Measurements from ENCODE around the gene MN1.

Gene MN1

DNA sequence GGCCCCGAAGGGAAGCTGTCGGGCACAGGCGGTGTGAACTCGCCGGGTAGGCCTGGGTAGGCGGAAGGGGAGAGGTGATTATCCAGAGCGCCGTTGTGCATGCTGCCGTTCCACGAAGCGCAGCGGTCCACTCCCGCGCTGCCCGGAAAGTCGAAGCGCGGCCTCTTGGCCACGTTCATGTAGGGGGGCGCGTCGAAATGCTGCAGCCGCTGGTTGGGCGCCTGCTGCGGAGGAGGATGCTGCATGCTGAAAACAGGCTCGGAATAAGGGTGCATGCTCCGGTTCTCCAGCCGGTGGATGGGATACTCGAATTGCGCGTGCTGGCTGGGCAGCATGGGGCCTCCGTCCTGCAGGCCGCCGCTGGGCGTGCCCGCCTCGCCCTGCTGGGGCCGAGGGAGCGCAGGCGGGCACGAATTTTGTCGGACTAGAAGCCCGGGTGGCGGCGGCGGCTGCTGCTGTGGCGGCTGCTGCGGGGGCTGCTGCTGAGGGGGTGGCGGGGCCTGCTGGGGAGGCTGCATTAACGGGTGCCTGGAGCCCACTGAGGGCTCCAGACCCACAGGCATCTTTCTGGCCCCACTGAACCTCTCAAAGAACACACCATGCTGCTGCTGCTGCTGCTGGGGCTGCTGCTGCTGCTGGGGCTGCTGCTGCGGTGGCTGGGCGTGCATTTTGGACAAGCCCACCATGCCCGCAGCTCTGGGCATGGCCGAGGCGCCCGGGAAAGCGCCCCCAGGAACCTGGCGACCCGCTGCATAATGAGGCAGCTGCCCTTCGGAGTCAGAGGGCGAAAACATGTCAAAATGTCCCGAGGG is 2.3 kb downstream of the MN1 start:
- peak; percentile 75 for DNase-seq

DNA sequence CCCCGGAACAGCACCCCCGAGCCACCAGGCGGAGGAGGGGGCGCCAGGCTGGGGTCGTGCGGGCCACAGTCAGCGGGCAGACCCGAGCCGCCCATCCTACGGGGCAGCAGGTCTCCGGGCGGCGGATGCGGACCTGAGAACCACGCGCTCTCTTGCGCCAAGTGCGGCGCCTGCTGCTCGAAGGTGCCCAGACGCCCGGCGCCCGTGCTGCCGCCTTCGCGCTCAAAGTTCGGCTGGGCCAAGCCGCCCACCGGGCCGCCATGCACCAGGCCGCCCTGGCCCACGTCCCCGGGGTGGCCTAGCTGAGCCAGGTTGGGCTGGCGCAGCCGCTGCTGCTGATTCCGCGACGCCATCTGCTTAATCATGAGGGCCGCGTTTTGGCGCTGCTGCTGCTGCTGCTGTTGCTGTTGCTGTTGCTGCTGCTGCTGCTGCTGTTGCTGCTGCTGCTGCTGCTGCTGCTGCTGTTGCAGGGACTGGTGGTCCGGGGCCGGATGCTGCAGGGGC is 3.0 kb downstream of the MN1 start:
- DNase-seq, result no peak

DNA sequence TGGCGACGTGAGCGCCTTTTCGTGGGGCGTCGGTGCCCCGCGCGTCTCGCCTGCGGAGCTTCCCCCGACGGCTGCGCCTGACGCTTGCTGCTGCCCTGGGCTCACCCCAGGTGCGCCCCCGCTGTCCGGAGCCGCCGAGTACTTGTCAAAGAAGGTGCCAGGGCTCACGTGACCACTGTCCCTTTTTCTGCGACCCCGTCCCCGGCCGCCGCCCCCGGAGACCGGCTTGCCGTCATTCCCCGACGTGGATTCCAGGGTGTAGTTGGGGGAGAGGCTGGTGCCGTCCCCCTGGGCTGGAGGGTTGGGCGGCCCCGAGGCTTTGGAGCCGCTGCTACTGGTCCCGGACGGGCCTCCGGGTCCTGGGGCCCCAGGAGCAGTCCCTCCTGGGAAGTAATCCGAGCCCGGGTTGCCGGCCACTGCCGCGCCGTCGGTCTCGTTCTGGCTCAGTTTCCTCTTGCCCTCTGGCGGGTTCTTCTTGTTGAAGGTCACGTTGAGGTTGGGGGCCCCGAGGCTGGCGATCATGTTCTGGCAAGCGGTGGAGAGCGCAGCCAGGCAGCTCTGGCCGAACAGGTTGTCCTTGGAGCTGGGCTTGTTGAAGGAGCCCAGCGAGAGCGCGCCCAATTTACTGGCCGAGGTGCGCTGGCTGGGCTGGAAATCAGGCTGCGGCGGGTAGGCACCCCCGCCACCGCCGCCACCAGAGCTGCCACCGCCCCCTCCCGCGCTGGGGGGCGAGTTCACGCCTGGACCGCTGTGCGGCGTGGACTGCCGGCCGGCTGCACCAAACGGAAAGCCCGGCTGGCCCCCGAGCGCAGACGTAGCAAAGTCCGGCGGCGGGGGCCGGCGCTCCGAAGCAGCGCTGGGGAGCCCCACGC is 3.8 kb downstream of the MN1 start:
- peak; percentile 47 for DNase-seq

DNA sequence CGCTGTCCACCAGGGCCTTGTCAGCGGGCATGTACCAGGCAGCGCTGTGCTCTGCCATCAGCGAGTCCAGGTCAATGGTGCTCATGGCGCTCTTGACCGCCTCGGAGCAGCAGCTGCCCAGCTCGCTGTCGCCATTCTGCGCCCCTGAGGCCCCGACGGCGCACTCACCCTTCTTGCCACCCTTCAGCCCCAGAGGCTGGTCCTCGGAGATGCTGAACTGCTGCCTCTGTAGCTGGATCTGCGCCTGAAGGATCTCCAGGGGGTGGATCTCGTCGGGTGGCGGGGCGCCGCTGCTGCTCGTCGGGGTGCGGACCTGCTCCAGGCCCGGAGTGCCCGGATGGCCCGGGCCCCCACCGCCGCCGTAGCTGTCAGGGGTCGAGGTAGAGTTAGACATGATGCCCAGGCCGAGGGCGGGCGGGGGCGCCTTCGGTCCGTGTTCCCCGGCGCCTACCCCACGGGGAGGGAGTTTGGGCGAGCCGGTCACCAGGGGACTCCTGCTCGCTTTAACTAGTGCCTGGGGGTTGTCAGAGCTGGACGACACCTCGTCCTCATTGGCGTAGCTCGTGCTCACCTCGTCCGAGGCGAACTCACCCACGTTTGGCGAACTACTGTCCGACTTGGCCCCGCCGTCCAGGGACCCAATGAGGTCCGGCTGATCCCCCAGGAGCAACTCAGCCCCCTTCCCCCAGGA is 4.6 kb downstream of the MN1 start:
- peak; percentile 46 for DNase-seq

DNA sequence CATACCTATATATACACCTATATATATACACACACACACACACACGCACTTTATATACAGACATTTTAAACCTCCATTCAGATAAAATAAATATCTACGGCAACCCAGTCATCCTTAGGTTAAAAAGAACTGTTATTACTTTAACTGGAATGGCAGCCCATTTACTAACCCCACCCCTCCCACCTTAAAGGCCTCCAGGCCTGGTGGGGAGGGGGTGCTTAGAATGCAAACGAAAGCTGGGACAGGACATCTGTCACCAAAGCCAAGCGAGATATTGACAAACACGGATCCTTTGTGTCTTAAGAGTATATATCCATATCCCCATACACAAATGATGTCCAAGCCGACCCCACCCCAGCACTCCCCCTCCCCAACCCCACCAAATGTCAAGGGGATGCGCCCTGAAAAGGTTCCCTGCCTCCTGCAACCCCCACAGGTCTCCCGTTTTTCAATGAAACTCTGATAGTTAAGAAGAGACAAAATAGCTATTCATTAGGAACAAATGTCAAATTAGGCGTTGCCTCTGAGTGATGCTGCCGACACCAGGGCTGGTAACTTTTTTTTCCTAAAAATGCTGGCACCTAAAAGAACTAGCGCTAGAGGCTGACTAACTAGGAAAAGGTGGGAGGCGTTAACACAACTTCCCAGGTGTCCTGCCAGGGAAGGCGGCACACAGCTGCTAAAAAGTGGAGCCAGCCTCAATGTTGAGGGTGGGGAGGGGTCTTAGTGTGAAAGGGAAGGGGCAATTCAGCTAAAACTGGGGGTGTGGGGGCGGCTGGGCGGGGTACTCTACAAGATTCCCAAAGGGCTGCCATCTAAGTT is 5.6 kb downstream of the MN1 start:
- peak; percentile 38 for DNase-seq

DNA sequence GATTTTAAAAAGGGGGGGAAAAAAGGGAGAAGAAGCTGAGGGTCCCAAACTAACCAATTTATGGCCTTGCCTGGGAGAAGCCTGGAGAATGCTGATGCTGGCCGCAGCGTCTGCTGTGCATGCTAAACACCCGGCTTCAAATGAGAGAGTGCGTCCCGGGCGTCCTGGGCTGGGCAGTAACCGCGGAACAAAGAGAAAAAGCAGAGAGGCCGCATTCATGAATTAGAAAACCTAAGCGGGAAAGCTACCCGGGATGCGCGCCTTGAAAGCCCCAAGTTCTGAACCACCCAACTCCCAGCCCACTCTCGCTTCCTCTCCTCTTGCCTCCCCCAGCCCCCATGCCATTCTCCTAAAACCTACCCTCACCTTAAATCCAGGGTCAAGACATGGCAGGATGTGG is 6.5 kb downstream of the MN1 start:
- no peak for DNase-seq

DNA sequence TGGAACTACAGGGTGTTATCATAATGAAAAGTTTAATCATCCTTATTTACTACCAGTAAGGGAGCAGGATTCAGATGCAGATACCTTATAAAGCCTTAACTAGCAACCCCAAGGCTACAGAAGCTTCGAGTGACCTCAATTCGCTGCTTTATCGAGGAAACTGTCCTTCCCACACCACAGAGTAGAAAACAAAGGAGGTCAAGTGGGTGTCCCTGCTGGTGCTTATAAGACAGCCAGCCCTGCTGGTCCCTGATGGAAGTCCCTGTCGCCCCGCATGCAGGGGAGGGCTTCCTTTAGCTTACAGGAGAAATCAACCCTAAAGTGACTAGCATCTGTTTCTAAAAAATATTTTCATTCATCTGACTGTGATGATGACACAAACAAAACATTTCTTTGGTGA is 7.3 kb downstream of the MN1 start:
- DNase-seq, result no peak

DNA sequence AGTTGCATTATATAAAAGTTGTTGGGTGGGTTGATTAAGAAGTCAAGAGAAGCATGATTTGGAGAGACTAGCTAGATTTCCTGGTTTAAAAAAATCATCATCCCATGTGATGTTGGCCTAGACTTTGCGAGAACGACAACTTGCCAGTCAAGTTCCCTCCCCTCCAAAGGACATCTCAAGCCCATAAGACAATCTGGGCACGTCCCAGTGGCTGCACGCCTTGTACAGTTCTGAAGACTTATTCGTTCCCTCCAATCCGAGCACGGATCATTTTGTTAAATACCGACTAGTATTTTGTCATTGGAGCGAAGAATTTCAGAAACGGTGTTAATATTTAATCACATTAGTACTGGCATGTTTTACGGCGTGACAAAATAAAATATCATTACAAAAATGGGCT is 8.0 kb downstream of the MN1 start:
- DNase-seq, result no peak

DNA sequence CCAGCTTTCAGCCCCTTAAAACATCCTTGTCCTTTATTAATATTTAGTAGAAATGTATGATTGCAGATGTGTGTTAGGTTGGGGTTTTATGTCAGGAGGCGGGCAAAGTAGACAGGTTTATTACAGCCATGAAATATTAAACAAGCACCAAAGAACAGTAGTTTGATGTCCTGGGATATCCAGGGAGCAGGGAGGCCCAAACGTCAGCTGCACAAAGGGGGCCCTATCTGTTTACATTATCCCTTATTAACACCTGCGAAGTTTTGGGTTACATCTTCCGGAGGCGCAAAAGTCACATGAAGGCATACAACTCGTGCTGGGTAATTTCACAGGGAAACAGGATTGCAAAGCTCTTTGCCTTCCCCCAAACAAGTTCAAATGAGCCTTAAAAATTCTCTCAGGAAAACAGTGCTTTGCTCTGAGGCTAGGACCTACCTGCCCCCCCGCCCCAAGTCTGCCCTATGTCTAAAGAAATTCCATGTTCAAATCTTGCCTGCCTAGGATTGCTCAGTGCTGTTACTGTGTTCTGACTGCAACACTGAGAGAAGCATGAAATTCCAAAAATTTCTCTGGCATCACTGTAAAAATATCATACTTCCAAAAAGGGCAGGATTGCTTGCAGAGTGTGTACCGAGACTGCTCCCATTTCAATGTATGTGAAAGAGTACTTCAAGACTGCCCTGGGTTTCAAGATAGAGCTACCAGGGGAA is 8.9 kb downstream of the MN1 start:
- no peak for DNase-seq

DNA sequence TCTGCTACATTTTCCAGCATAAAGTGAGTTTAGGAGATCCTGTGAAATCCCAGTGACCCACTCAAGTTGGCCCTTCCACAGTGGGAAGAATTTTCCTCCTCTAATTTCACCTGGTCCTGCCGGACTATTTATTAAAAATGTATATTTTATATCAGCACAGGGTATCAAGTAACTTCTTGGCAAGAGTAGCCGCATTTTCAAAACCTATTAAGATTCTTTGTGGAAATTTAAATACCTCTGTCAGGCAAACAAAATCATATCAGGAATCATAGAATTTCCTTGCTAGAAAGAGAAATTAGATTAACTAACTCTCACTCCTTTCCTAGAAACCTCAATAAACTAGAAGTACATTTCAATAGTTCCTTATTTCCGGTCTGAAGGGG is 9.7 kb downstream of the MN1 start:
- DNase-seq, result no peak

DNA sequence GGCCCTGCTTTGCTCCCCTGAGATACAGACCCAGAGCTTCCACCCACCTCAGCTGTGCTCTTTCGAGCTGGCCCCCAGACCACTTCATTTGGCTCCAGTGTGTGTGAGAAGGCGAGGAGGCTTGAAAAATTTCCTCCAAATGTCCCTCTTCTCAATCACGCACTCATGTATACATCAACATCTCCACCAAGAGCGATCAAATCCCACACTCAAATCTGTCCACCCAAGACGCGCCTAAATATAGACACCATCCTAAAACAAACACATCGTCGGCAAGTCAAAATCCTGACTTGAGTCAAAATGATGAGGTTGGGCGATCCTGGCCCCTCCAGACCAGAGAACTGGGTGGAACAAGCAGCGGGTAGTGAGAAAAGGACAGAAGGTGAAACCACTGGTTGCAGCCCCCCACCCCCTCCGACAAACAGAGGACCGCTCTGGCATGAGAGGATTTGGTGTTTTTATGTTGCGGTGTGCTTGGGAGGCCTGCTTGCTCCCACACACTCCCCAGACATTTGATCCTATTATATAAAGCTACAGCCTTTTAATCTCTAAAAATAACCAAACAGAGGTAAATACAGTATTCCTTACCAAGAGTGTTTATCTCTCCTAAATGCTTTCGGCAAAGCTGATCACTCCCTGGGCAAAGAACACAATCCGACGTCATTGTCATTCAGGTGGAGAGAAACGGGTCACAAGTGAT is 10.2 kb downstream of the MN1 start:
- DNase-seq, result no peak

DNA sequence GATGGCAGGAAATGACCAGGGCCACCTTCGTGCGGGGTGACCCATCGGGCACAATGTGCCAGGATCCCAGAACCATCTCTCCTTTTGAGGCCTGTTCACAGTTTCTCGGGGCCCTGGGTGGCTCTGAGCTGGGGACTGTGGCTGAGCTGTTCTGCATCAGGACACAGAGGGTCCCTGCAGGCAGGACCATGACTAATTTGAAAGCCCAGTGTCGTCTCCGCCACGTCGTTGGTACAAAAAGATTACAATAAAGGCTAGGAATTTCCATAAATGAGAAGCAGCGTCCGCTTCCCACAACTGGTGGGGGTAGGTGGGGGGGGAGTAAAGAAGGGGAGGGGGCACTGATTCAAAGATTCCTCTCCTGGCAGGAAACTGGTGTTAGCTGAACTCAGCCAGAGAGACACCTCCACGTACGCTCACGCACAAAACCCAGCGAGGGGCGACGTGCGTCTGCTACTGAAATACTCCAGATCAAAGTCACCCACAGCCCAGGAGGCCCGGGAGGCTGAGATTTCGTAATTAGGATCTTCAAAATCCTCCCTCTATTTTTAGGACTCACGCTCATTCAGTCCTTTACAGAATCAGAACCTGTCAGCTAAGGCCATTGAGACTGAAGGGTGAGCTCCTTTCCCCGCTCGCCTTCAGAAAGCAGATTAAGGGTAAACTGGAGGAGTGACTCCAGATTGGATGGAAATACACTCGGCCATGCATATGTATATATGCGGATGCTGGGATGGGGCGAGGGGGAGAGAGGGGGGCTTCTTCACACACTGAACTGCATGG is 11.0 kb downstream of the MN1 start:
- no peak for DNase-seq

DNA sequence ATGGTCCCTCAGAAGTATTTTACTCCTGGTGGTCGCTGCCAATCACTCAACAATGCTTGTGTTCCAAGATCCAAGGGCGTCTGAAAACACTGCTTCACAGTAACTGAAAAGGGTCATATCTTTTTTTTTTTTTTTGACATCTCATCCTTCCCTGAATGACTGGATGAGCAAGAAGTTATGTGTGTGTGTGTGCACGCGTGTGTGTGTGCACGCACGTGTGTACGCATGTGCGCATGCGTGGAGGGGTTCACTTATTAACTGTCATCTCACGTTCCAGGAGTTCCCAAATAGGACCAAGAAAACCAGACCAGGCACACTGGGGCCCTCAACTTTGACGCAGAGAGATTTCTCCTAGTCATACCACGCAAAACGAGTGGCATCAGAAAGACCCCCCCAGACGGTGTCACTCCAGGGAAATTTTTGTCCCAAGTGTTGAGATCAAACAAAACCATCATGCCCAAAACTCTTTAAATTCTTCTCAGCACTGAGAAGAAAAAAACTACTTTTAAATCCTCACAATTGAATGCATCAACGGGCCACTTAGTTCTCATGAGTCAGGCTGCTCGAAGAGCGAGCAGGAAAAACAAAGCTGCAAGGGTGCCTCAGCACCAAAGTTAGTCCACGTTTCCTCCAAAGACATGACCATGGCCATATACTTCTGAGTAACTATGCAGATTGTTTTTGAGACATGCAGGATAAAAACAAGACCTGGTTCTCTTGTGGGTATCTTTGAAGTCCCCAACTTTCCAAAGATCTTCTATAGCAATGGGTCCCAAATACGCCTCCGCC is 12.9 kb downstream of the MN1 start:
- DNase-seq, result no peak

DNA sequence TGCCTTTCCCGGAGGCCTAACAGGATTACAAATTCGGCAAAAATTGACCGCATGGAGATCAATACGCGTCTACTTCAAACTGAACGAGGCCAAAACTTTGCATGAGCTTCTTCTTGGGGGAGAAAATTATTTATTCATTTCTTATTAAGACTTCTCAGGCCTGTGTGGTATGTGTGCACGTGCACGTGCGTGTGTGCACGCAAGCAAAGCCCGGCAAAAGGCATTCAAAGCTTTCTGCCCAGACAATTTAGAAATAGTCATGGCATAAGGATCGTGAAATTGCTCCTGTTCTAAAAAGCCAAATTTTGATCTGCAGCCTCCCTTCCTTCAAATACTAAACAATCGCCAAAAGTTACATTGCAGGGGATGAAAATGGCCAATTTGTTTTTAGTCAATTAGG is 14.6 kb downstream of the MN1 start:
- no peak for DNase-seq

DNA sequence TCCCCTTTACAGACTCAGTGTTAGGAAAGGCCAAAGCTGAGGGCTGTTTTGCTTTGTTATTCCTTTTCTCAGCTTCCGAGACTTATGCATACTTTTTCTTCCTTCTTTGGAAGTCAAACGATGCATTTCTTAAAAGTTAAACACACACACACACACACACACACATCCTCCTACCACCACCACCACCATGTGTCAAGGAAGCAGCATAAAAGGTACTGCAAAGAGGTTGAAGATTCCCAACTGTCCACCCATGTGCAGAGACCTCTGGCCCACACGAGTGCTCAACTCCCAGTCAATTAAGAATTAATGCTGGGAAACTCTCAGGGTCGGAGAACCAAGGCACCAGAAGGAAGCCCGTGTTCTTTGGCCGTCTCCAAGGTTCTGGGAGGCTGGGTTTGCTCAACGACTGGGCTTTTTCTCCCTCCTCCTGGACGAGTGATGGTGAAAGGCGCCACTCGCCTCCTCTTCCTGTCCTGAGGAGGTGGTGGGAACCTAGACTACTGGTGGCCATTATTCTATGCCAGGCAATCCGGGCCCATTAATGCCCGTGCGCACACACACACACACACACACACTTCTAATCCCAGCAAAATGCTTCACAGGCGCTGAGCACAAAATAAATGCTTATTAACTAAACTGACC is 15.1 kb downstream of the MN1 start:
- DNase-seq, result no peak

DNA sequence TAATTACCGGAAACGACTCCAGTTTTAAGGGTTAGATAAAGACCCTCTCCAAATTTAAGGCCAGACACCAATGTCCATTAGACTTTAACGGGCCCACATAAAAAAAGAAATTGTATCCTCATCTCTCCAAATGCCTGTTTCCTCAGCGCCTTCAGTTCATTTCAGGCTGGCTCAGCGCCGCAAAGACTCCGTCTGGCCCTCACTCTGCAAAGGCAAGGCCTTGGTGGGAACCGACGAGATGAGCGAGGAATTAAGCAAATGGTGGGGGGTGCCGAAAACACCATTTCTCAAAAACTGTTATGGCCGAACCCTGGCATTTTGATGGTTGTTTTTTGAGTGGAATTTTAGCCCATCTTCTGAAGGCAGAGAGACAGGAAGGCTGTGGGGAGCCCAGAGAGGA is 15.7 kb downstream of the MN1 start:
- DNase-seq, result no peak

DNA sequence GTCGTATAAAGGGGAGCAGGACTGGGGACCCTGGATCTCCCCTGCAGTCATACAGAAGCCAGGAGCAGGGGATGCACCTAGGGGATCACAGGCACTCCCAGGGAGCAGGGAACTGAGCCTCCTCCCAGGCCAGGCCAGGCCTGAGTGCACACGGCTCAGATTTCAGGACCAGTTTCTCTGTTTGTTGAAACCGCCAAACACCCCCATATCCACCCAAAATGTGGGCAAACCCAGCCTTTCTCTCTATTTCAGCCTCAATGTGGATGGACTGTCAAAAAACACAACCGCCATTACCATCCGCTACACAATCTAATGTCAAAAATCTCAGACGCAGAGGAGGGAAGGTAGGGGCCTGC is 17.5 kb downstream of the MN1 start:
- no peak for DNase-seq

DNA sequence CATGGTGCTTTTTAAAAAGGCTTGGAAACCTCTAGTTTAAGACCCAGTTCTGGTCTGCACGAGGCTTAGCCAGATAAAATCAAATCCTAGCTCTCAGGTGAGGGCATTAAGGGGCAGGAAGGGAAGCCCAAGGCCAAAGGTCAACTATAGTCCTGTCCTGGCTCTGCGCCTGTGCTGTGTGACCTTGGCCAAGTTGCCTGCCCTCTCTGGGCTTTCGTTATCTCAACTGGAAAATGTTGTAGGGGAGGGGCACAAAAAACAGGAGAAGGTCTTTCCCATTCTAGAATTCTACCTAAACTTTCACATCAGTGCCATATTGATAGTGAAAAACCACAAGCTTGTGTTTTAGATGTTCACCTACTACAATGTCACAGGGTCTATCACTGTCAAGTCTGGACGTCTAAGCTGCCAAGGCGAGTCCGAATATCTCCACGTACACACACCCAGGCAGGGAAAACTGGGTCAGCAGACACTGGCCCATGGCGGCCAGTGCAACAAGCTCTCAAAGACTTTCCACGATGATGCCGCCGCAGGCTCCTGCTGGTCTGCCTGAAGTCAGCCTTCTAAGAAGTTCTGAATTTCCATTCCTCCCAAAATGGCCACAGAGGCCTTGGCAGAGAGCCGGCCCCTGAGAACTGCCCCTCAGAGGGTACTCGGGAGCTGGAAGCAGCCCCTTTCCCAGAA is 18.0 kb downstream of the MN1 start:
- DNase-seq, result no peak

DNA sequence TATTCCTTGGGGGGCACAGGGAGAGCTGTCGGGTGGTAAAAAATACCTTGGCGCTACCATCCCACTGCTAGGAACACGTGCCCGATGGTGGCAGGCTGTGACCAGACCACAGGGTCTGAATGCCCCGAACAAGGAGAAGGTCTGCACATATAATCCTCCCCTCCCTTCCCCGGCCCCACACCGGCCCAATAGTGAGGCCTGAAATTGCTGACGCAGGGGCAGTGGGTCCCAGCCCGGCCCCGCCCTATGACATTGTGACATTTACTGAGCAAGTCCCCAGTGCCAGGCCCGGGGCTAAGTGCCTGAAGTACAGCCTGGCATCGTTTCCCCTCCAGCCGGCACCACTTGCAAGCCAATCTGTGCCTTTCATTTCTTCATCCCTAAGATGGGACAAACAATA is 19.5 kb downstream of the MN1 start:
- DNase-seq, result no peak
